K562 (cell line): ENCODE results near the gene SUFU.
A peak's percentile ranks its signal among the peaks of the same experiment; 100 is the strongest.

Experiments
- COPS2 ChIP-seq: fragments of 450-650 bp; conservative IDR thresholded peaks from 2 replicates; pipeline ENCODE4 v1.6.1; 2016; ENCODE audit warnings: mild to moderate bottlenecking, moderate library complexity
- FOXK1 ChIP-seq: sonication (generic); formaldehyde crosslinking; IDR thresholded peaks from 2 replicates; pipeline ENCODE4 v1.8.0; 2022; ENCODE audit warnings: missing genetic modification reagents, mild to moderate bottlenecking, borderline replicate concordance
- FOXK2 ChIP-seq, 2 experiments: fragments of 450-650 bp; IDR thresholded peaks in 1 of 2; conservative IDR thresholded peaks in 1 of 2; 2 replicates each; pipeline ENCODE4 v1.6.1; 2016; ENCODE audit warnings: low read depth in 2 of 2, mild to moderate bottlenecking in 1 of 2
- NRF1 ChIP-seq, 2 experiments: fragments of 450-650 bp; IDR thresholded peaks in 1 of 2; conservative IDR thresholded peaks in 1 of 2; 2 replicates each; pipeline ENCODE4 v1.6.1; 2014; ENCODE audit warnings: mild to moderate bottlenecking in 2 of 2
- PKNOX1 ChIP-seq: fragments of 450-650 bp; IDR thresholded peaks from 2 replicates; pipeline ENCODE4 v1.6.1; 2016
- RAD21 ChIP-seq, 2 experiments: fragments of 250-450 bp in 1 of 2; fragments of 450-650 bp in 1 of 2; sonication (Bioruptor Pico) in 1 of 2; formaldehyde crosslinking in 1 of 2; IDR thresholded peaks in 1 of 2; conservative IDR thresholded peaks in 1 of 2; 2 replicates each; pipeline versions ENCODE4 v1.4.0 to v1.8.0; 2020 to 2022; ENCODE audit warnings: mild to moderate bottlenecking in 2 of 2, moderate library complexity in 1 of 2
- ZNF232 ChIP-seq: sonication (generic); formaldehyde crosslinking; IDR thresholded peaks from 2 replicates; pipeline ENCODE4 v1.8.0; 2022; ENCODE audit warnings: mild to moderate bottlenecking, missing genetic modification reagents
- ZNF253 ChIP-seq: fragments of 250-450 bp; sonication (Bioruptor Pico); conservative IDR thresholded peaks from 2 replicates; pipeline ENCODE4 v1.6.1; 2021; ENCODE audit warnings: mild to moderate bottlenecking
- ZNF407 ChIP-seq: fragments of 450-650 bp; IDR thresholded peaks from 2 replicates; pipeline ENCODE4 v1.6.1; 2016; ENCODE audit warnings: low read depth

- TF ChIP-seq RAD21 (CRISPR knock-in tag; conservative IDR thresholded peaks at IDR 0.05 in 1 of 2, IDR thresholded peaks at IDR 0.05 in 1 of 2), result peak in 1 of 2 experiments; percentile 56; a peak in 2 of 4 replicates
- TF ChIP-seq FOXK2 (conservative IDR thresholded peaks at IDR 0.05 in 1 of 2, IDR thresholded peaks at IDR 0.05 in 1 of 2; ENCODE audit: low read depth in 2 of 2), result no peak
- no peak for TF ChIP-seq PKNOX1
- TF ChIP-seq ZNF232 (CRISPR knock-in tag), result no peak
- TF ChIP-seq ZNF253 (CRISPR knock-in tag), result no peak
- TF ChIP-seq COPS2, result no peak
- TF ChIP-seq ZNF407, result no peak
- no peak for TF ChIP-seq NRF1 (conservative IDR thresholded peaks at IDR 0.05 in 1 of 2, IDR thresholded peaks at IDR 0.05 in 1 of 2)
- no peak for TF ChIP-seq FOXK1
Observed at GRCh38 chr10:102615361-102615760, 111.6 kb downstream of the SUFU start.
